Measurements from ENCODE around the gene FANCE. TPM values are rescaled to one million over a fixed set of nuclear protein-coding genes. Genes with fewer than 3 reads are reported as not detected.

FANCE gene
- total RNA-seq, 1 experiment from 2014 or later = 12.4 TPM

DNA sequence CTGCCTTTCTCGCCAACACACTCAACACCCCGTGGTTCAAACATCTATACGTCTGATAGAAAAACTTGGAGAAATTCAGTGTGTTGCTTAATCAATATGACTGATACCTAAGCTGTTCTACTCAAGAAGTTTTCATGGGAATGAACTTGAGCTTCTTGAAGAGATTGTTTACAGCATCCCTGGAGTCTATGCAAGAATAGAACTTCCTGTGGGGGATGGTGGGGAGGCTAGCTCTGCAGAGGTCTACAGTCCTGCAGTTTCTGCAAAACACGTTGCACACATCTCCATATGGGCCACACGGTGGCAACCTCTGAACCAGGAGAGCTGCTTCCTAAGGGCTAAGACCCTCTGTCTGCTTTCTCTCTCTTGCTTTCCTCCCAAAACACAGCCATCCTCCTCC is 32.7 kb upstream of the FANCE start:
- peaks cover 16% of the 10 kb centered on the region for H3K4me1 Mint-ChIP-seq (ENCODE audit: low read depth, unreplicated experiment)
- intact Hi-C loops (cut with micrococcal nuclease; ENCODE audit: unreplicated experiment) = no loop called here
- no peak for DNase-seq
- no peak overlapping the region for H3K27ac Mint-ChIP-seq (ENCODE audit: unreplicated experiment)
- H3K4me1 ChIP-seq = peaks cover 7% of the 10 kb centered on the region; the same call in 1 of the 2 replicates
- H3K27me3 ChIP-seq (replicated peaks; ENCODE audit: control insufficient read depth, insufficient read depth, low read length) = no peaks in the 10 kb centered on the region
- no peaks in the 10 kb centered on the region; the same call in 1 of the 2 replicates for H3K36me3 ChIP-seq (ENCODE audit: control insufficient read depth, insufficient read depth, low read length)
- H3K4me3 ChIP-seq (ENCODE audit: low read depth, low read length) = no peak overlapping the region
- H3K9me3 ChIP-seq = no peaks in the 10 kb centered on the region
- no peaks in the 10 kb centered on the region for H3K27me3 Mint-ChIP-seq (ENCODE audit: insufficient read depth, unreplicated experiment)
- ChIA-PET POLR2A (interaction anchor here (0.6 kb wide), 2 partner anchors 30 to 73 kb away, joined by 3 read pairs; no protein-coding TSS in a partner anchor), CTCF (interaction anchor here (1.6 kb wide), 1 partner anchor 30 kb away, joined by 10 read pairs; no protein-coding TSS in a partner anchor)
- no peaks in the 10 kb centered on the region for H3K9me3 Mint-ChIP-seq (ENCODE audit: unreplicated experiment)
- H3K36me3 Mint-ChIP-seq (ENCODE audit: insufficient read depth, unreplicated experiment) = peaks cover 12% of the 10 kb centered on the region
- TF ChIP-seq, protein P1, sequence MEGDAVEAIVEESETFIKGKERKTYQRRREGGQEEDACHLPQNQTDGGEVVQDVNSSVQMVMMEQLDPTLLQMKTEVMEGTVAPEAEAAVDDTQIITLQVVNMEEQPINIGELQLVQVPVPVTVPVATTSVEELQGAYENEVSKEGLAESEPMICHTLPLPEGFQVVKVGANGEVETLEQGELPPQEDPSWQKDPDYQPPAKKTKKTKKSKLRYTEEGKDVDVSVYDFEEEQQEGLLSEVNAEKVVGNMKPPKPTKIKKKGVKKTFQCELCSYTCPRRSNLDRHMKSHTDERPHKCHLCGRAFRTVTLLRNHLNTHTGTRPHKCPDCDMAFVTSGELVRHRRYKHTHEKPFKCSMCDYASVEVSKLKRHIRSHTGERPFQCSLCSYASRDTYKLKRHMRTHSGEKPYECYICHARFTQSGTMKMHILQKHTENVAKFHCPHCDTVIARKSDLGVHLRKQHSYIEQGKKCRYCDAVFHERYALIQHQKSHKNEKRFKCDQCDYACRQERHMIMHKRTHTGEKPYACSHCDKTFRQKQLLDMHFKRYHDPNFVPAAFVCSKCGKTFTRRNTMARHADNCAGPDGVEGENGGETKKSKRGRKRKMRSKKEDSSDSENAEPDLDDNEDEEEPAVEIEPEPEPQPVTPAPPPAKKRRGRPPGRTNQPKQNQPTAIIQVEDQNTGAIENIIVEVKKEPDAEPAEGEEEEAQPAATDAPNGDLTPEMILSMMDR (IDR thresholded peaks at IDR 0.05; ENCODE audit: insufficient read depth in 1 of 2, low read depth in 1 of 2, low read length in 1 of 2, severe bottlenecking in 1 of 2, unreplicated experiment in 1 of 2) = peak in 1 of 2 experiments; percentile 21
- no TSS peak for BruUV-seq (replicated peaks)
- no peak overlapping the region for H3K4me3 Mint-ChIP-seq (ENCODE audit: unreplicated experiment)

DNA sequence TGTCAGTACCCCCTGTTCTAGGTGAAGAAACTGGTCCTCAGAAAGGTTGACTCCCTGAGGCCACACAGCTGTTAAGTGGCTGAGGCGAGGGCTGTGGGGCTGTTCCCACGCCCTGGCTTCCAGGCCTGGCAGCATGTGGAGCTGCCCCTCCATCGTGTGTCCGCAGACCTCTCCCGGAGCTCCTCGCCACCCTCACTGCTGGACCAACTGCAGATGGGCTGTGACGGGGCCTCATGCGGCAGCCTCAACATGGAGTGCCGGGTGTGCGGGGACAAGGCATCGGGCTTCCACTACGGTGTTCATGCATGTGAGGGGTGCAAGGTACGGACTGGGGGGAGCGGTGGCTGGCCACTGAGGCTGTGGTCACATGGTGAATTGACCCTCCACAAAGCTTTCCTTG is 32.2 kb upstream of the FANCE start:
- no peaks in the 10 kb centered on the region for H3K9me3 Mint-ChIP-seq (ENCODE audit: unreplicated experiment)
- no TSS peak for BruUV-seq (replicated peaks)
- H3K4me1 Mint-ChIP-seq (ENCODE audit: low read depth, unreplicated experiment) = peaks cover 15% of the 10 kb centered on the region
- Histone ChIP-seq H3K27me3 (replicated peaks; ENCODE audit: control insufficient read depth, insufficient read depth, low read length) (no peaks in the 10 kb centered on the region), H3K4me1 (peaks cover 5% of the 10 kb centered on the region), H3K4me3 (ENCODE audit: low read depth, low read length) (no peak overlapping the region), H3K36me3 (ENCODE audit: control insufficient read depth, insufficient read depth, low read length) (no peaks in the 10 kb centered on the region; the same call in 1 of the 2 replicates), H3K9me3 (no peaks in the 10 kb centered on the region)
- TF ChIP-seq, protein P1 (IDR thresholded peaks at IDR 0.05; ENCODE audit: insufficient read depth in 1 of 2, low read depth in 1 of 2, low read length in 1 of 2, severe bottlenecking in 1 of 2, unreplicated experiment in 1 of 2) = no peak
- peaks cover 12% of the 10 kb centered on the region for H3K36me3 Mint-ChIP-seq (ENCODE audit: insufficient read depth, unreplicated experiment)
- intact Hi-C loops (cut with micrococcal nuclease; ENCODE audit: unreplicated experiment) = no loop called here
- H3K27ac Mint-ChIP-seq (ENCODE audit: unreplicated experiment) = no peak overlapping the region
- CTCF ChIA-PET = interaction anchor here (1.6 kb wide), 1 partner anchor 29 kb away, joined by 10 read pairs; no protein-coding TSS in a partner anchor
- DNase-seq = no peak
- H3K4me3 Mint-ChIP-seq (ENCODE audit: unreplicated experiment) = no peak overlapping the region
- H3K27me3 Mint-ChIP-seq (ENCODE audit: insufficient read depth, unreplicated experiment) = no peaks in the 10 kb centered on the region
- POLR2A ChIA-PET = interaction anchor here (0.6 kb wide), 1 partner anchor 29 kb away, joined by 3 read pairs; no protein-coding TSS in a partner anchor

- no peaks in the 10 kb centered on the region for H3K4me1 Mint-ChIP-seq (ENCODE audit: low read depth, unreplicated experiment)
- Histone ChIP-seq H3K27me3 (replicated peaks; ENCODE audit: control insufficient read depth, insufficient read depth, low read length) (no peaks in the 10 kb centered on the region), H3K9me3 (no peaks in the 10 kb centered on the region), H3K4me3 (ENCODE audit: low read depth, low read length) (no peak overlapping the region), H3K36me3 (ENCODE audit: control insufficient read depth, insufficient read depth, low read length) (no peaks in the 10 kb centered on the region), H3K4me1 (no peaks in the 10 kb centered on the region; the same call in 1 of the 2 replicates)
- H3K27me3 Mint-ChIP-seq (ENCODE audit: insufficient read depth, unreplicated experiment) = no peaks in the 10 kb centered on the region
- intact Hi-C loops (cut with micrococcal nuclease; ENCODE audit: unreplicated experiment) = no loop called here
- ChIA-PET CTCF (no interaction called here), POLR2A (no interaction called here)
- peaks cover 4% of the 10 kb centered on the region for H3K36me3 Mint-ChIP-seq (ENCODE audit: insufficient read depth, unreplicated experiment)
- BruUV-seq (replicated peaks) = no TSS peak
- no peak for DNase-seq
- H3K9me3 Mint-ChIP-seq (ENCODE audit: unreplicated experiment) = peaks cover 10% of the 10 kb centered on the region
- no peak overlapping the region for H3K27ac Mint-ChIP-seq (ENCODE audit: unreplicated experiment)
- TF ChIP-seq, protein P1 (IDR thresholded peaks at IDR 0.05; ENCODE audit: insufficient read depth in 1 of 2, low read depth in 1 of 2, low read length in 1 of 2, severe bottlenecking in 1 of 2, unreplicated experiment in 1 of 2) = no peak
- H3K4me3 Mint-ChIP-seq (ENCODE audit: unreplicated experiment) = no peak overlapping the region
Measured at GRCh38 chr6:35425284-35425683, 26.9 kb upstream of the FANCE start.

All from Caco-2 (cell line).